B cell (primary cell): ENCODE measurements around the gene THEMIS2.

Experiments
- CTCF ChIP-seq: fragments of 200-600 bp; IDR thresholded peaks from one replicate; pipeline ENCODE4 v1.8.0; 2022; ENCODE audit warnings: antibody characterized with exemption, mild to moderate bottlenecking
- EZH2 ChIP-seq: IDR thresholded peaks from 2 replicates; pipeline ENCODE4 v1.6.1; 2012; ENCODE audit warnings: borderline replicate concordance, low read depth, mild to moderate bottlenecking, moderate library complexity, low read length; ENCODE audit not compliant: insufficient read depth, poor library complexity, severe bottlenecking

- TF ChIP-seq CTCF, result no peak
- no peak for TF ChIP-seq EZH2
These were observed 15.1 kb downstream of the THEMIS2 start for GRCh38 chr1:27887215-27888021.
